Dedifferentiated amniotic fluid mesenchymal stem cell (primary cell): ENCODE measurements around the gene TMEM139.

ENCODE experiments used
- DNase-seq: peaks from one replicate; pipeline ENCODE4 v3.0.0-alpha.2; 2016; ENCODE audit errors: extremely low spot score

Gene TMEM139

DNA sequence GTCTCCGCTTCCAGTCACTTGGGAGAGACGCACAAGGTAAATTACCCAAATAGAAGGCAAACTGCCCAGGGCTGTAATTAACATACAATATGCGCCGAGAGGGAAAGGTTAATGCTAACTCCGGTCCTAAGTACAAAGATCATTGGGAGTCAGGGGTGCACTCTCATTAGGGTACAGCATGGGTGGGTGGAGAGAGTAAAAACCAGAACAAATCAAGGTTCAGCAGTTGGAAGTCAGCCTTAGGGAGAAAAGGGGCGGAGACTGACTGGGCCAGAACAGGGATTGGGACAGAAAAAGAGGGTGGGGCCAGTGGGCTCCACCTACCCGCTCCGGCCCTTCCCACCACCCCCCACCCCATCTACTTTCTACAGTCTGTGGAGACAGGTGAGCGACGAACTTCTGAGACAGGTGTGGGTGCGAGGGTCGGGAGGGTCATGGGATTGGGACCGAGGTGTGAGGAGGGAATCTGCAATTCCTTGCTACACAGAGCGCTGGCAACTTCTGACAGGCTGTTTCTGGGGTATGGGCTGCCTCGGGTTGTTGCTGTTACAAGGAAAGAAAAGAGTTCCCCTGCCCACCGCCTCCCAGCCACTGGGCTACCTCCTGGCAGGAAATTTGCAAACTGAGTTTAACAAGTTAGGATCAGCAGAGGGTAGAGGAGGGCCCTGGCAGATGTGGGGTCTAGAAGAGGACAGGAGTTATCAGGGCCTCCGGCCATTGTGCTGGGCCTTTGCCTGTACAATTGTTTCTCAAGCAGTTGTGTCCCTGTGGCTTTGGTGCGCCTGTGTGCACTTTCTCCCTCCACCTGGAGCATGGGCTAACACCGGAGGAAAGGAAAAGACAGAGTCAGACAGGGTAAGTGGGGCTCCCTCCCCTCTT lies at the start of gene TMEM139:
Gene TMEM139, plus strand, starts transcription at position 368 of the 879 bp plus-strand sequence. CDS start 1,000 bp downstream, outside the sequence.
- no peak for DNase-seq

DNA sequence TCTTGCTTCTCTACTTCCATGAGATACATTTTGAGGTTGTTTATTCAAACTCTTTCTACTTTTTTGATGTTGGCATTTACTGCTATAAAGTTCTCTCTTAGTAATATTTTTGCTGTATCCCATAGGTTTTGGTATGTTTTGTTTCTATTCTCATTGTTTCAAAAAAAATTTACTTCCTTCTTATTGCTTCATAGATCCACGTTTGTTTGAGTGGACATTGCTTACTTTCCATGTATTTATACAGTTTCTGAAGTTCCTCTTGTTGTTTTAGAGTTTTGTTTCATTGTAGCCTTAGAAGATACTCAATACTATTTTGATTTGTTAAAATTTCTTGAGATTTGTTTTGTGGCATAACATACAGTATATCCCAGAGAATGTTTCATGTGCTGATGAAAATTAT lies 49.2 kb upstream of the TMEM139 start:
- DNase-seq: no peak

DNA sequence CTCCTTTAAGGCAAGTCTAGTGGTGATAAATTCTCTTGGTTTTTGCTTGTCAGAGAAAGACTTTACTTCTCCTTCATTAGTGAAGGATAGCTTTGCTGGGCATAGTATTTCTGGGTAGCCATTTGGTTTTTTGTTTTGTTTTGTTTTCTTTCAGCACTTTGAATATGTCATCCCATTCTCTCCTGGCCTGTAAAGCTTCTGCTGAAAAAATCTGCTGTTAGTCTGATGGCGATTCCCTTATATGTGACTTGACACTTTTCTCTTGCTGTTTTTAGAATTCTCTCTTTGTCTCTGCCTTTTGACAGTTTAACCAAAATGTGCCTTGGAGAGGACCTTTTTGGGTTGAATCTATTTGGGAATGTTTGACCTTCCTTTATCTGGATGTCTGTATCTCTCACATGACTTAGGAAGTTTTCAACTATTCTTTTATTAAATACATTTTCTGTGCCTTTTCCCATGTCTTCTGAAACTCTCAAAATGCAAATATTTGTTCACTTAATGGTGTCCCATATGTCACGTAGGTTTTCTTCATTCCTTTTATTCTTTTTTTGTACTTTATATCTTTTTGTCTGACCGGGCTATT lies 48.3 kb upstream of the TMEM139 start:
- DNase-seq: no peak

DNA sequence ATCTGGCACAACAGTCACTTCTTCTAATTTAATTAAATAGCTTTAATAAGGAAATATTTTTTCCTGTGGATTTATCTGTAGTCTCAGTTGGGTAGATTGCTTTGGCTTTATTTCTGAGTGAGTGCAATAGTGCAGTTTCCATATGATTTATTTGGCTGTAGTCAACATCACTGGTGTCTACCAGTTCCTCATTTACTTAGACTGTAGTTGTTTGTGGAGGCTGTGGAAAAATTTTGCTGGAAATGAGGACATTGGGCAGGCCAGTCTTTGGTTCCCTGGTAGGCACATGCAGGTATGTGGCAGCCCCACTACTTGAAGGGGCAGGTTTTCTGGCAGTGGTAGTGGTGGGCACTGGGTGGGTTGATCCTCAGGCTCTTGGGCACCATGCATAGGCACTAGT lies 47.4 kb upstream of the TMEM139 start:
- DNase-seq: no peak

DNA sequence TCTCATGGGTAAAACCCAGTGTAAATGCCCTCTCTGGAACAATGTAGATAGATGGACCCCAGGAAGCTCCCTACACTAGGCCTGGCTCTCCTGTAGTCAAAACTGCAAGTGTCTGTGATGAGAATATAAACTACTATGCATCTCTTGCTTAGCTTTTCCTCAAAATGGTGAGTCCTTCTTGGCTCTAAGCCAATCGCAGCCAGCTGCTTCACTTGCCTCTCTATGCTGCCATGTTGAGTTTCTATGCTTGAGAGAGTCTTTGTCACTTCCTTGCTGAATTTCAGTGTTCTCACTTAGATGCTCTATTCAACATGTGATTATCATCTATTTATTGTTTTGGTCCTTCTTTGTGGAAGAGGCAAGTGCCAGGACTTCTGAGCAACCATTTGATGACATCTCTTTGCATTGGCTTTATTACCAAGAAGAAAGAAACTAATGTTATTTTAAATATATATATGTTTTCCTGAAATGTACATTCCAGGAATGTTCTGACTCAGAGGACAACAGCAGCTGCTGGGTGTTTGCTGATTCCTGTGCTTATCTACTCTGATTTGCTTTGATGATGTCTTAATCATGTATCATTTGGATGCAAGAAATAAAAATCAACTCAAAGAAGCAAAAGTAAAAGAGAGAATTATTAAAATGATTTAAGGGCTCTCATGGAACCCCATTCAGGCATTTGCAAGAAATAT lies 46.3 kb upstream of the TMEM139 start:
- DNase-seq: no peak

DNA sequence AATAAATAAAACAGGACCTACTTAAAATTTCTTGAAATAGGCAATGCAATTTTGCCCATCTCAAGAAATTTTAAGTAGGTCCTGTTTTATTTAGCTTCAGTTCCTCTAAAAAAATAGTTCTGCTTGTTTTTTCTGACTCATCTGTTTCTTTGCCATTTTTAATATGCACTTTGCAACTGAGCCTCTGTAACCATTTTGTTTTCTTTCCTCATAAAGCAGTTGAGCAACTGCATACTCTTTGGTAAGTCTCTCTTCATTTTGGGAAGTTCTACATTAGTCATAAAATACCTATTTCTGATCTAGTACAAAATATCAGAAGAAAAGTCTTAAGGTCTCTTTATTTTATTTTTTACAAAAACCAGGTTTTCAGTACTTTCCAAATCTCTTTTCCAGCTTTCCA lies 44.9 kb upstream of the TMEM139 start:
- peak; percentile 34 for DNase-seq

DNA sequence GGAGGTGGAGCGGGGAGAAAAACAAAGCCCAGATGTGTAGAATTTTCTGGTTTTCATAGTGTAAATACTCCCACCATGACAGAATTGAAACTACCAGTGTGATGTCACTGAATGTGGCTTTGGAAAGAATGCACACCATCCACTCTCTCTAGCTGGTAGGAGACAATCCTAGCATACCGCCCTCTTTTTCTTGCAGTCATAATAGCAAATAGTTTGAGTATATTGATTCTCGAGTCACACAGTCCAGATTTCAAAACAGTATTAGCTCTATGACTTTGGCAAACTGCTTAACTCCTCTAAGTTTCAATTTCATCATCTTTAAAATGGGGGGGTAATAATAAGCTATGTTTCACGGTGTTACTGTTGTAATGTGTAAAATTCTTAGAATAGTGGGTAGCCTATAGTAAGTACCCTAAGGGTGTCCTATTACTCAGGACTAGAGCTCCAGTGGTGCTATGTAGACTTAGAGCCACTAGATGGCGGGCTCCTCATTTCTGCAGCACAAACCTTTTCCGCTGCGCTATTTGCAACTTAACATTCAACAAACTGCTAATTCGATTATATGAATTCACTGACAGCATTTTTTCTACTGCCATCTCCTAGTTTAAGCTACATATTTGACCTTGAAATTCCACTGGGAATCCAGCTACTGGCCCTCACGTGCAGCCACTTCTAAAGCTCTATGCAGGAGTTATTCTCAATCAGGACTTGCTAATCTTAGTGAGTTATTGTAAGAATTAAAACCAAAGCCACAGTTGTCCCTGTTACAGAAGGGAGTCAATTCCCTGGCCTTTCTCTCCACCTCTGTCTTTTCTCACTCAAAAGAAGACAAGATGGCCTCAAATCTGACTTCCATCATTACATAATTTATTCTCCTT lies 44.2 kb upstream of the TMEM139 start:
- DNase-seq: peak; percentile 92

DNA sequence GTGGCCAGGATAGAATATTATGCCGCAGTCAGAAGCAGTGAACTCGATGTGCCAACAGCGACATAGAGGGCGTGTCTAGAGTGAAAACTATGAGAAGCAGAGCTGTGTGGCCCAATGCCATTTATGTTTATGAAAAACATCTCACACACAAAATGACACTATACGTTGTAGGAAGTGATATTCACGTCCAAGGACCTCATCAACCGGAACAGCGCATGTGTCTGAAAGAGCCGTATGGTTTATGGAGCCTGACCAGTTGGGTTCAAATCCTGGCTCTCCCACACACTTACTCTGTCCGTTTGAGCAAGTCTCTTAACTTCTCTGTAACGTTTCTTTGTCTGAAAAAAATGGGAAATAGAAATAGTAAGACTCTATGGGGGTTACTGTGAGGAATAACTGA lies 42.5 kb upstream of the TMEM139 start:
- DNase-seq: no peak

DNA sequence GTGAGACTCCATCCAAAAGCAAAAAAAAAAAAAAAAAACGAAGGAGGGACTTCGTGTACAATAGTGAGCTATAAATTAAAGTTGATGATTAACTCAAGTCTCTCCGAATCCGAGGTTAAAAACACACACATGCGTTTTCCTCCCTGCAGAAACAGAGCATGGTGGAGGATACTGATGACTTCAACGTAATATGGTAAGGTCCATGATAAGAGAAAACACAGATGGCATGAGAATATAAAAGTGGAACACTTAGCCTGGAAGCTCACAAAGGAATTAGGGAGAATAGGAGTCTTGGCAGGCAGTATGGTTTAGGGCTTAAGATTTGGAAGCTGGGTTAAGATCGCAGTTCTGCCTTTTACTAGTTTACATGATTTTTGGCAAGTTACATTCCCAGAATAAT lies 41.6 kb upstream of the TMEM139 start:
- DNase-seq: no peak

DNA sequence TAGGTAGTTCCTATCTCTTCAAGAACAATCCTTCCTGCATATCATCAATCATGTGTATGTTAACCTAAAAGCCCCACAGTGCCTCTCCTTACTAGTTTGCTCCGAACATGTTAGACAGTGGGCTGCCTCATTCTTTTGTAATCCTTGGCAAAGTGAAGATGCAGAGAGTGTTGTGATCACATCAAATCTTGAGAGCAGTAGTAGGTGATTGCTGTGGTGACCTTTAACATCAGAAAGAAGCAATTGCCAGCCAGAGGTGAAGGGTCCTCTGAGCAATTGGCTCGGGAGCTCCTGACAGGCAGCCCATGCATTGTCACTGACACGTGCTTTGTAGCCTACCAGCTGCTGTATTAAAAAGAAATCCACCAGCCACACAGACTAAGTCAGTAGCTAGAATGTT lies 41.1 kb upstream of the TMEM139 start:
- no peak for DNase-seq

DNA sequence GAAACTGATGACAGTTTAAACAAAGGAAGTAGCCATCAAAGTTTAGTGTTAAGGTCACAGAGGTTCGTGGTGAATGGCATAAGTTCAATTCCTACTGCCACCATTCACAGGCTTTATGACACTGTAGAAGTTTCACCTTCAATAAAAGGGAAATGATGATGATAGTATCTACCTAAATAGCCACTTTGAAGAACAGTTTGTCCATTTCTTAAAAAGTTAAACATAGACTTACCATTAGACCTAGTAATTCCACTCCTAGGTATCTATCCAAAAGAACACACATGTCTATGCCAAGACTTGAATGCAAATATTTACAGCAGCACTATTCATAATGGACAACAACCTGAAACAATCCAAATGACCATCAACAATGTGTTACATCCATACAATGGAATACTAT lies 40.4 kb upstream of the TMEM139 start:
- DNase-seq: no peak

DNA sequence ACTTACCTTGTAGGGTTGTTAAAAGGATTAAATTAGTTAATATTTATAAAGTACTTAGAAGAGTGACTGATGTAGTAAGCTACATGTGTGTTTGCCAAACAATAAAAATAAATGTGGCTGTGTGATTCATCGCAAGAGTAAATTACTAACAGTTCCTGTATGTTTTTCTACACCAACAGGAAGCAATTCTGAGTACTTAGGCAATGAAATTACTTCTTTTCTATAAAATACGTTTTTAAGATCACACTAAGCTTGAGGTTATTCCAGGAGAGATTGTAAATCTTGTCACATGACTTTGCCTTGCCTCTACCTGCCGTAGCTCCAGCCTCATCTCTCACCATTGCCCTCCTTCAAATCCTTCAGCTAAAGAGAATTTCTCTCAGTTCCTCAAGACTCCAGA lies 39.6 kb upstream of the TMEM139 start:
- no peak for DNase-seq

DNA sequence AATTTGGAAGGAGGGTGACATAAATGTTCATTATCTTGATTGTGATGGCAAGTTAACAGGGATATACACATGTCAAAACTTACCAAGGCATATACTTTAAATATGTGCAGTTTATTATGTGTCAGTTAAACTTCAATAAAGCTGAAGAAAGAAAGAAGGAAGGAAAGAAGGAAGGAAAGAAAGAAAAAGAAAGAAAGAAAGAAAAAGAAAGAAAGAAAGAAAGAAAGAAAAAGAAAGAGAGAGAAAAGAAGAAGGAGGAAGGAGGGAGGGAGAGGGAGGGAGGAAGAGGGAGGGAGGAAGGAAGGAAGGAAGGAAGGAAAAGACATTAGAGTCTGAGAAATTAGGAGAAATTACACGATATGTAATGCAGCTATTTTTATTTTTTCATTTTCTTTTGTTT lies 37.4 kb upstream of the TMEM139 start:
- DNase-seq: no peak

DNA sequence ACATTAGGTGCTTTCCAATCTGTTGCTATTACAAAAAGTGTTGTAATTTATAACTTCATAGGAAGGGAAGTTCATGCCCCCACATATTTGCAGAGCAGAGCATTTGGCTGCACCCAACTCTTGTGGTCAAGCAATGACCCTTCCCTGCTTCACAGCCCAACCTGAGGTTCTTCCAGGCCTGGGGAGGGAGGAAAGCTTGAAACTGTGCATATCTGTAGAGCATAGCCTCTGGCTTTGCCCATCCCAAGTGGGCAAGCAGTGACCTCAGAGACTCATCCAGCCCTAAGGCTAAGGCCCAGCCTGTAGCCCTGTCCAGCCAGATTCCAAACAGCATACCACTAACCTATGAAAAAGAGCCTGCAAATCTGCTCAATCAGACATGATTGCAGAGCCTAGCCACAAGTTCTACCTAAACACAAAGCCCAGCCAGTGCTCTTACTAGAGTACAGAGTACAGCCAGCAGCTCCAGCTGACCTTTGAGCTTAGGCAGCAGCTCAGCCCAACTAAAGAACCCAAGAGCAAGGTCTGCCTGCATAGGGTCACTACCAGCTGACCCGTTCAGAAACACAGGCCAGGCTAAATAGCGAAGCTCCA lies 35.9 kb upstream of the TMEM139 start:
- DNase-seq: no peak

DNA sequence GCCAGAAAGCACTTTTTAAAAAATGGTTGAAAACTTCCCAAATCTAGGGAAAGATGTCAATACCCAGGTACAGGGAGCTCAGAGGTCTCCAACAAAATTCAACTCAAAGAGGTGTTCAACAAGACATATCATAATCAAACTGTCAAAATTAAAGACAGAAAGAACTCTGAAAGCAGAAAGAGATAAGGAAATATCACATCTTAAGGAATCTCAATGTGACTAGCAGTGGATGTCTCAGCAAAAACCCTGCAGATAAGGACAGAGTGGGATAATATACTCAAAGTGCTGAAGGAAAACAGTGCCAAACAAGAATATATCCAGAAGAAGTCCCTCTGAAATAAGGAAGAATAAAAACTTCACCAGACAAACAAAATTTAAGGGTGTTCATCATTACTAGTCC lies 34.6 kb upstream of the TMEM139 start:
- no peak for DNase-seq

DNA sequence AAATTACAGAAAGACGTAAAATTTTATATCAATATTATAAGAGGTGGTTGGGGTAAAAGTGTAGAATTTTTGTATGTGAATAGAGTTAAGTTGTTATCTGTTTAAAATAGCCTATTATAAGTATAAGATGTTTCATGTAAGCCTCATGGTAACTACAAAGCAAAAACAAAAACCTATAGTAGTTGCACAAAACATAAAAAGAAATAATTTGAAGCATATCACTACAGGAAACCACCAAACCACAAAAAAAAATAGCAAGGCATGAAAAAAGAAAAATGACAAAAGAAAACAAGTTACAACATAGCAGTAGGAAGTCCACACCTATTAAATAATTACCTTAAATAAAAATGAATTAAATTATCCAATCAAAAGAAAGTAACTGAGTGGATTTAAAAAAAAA lies 33.9 kb upstream of the TMEM139 start:
- DNase-seq: no peak

DNA sequence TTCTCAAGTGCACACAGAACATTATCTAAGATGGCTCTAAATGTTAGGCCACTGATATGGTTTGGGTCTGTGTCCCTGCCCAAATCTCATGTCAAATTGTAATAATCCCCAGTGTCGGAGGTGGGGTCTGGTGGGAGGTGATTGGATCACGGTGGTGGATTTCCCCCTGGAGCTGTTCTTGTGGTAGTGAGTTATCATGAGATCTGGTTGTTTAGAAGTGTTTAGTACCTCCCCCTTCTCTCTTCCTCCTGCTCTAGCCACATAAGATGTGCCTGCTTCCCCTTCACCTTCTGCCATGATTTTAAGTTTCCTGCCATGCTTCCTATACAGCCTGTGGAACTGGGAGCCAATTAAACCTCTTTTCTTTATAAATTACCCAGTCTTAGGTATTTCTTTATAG lies 32.8 kb upstream of the TMEM139 start:
- DNase-seq: no peak

DNA sequence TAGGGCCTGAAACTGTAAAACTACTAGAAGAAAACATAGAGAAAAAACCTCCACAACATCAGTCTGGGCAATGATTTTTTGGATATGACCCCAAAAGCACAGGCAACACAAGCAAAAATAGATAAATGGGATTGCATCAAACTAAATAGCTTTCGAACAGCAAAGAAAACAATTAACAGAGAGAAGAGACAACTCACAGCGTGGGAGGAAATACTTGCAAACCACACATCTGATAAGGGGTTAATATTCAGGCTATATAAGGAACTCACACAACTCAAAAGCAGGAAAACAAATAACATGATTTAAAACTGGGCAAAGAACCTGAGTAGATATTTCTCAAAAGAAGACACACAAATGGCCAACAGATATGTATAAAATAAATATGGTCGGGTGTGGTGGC lies 29.2 kb upstream of the TMEM139 start:
- no peak for DNase-seq

DNA sequence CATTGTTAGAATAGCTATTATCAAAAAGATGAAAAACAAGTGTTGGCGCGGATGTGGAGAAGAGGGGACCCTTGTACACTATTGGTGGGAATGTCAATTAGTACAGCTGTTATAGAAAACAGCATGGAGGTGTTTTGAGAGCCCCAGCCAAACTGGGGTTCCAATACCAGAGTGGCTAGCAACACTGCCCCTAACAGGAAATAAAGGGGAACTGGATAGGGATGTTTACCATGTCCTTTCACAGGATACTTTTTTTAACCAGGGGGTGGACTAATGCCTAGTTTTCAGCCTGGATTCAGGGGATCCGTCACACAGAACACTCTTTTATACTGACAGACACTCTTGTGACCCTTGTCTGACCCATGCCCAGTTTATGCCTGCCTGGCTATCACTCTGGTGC lies 28.4 kb upstream of the TMEM139 start:
- no peak for DNase-seq

DNA sequence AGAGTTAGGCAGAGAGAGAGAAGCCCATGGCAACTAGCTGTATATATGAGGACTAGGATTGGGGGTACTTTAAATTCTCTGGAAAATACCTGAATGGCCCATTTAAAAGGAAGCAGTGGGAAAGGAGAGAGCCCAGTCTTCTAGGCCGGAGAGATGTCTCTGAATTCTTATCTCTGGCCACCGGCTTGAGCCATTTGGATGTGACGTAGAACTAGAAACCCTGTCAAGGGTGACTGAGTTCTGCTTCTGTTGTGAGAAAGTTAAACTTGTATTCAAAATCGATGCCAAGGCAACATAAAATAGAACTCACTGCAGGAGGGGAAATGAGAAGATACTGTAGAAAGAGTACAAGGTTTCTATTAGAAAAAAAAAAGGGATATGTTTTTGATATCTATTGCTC lies 27.8 kb upstream of the TMEM139 start:
- no peak for DNase-seq

DNA sequence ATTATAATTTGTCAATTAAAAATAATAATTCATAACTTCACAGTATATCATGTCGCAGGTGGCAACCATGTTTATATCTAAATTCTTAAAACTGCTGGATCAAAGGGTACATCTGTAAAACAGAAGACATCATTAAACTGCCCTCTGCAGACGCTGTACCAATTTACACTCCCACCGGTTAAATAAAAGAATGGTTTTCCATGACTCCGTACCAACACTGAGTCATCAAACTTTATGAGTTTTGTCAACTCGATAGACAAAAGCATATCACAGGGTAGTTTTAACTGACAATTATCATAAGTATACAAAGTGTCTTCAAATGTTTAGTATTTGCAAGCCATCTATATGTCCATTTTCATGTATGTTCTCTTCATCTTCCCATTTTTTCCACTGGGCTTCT lies 27.3 kb upstream of the TMEM139 start:
- DNase-seq: no peak

DNA sequence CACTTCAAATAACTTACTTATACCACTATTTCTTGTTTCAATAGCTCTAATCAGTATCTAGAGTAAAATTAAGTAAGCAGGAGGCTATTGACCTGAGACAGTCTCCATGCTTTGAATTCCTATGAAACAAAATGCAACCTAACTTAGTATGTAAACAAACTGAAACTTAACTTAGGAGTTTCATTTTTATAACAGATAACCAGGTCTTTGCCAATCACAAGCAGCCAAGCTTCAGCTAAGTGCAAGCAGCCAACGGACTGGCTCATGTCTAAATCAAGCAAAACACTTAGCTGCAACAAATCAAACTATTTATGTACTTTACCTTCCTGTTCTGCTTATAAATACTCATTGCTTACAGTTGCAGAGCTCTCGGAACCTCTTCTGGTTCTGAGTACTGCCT lies 25.9 kb upstream of the TMEM139 start:
- DNase-seq: no peak
